Left lobe of liver (tissue), 2 donors: ENCODE data around the gene PRSS8. TPM values are rescaled to one million over a fixed set of nuclear protein-coding genes. Genes with fewer than 3 reads are reported as not detected.
A peak's percentile ranks its signal among the peaks of the same experiment; 100 is the strongest.
"Not testable (repeated sequence)": the region's sequence is repeated elsewhere in the genome, so short reads cannot be mapped to it uniquely, and the experiment has no call there.

Experiments used
- ATAC-seq: fragments of 200-7000 bp; cut with Tn5 transposase; one replicate; pipeline ENCODE4 v1.9.1; 2020; ENCODE audit warnings: mild to moderate bottlenecking, moderate library complexity
- DNase-seq: peaks from one replicate; pipeline ENCODE4 v3.0.0-alpha.2; 2020; ENCODE audit warnings: low spot score
- total RNA-seq: library from RNA; stranded (reverse); gene quantifications from one replicate; pipeline ENCODE4 v1.2.1, GENCODE V29; 2021
- donor health status: DM: no; HTN: no; CAD: no; lungs with moderate emphysema.
- donor health status: DM: no; HTN: yes; CAD: no.

PRSS8 gene
- total RNA-seq, 1 donor from 2014 or later, result 14.5 TPM

GRCh38 chr16:31108035-31108793 lies 27.3 kb downstream of the PRSS8 start, which contains the start of gene BCKDK:
TSS of gene BCKDK (plus strand) at chr16:31108386. CDS start at chr16:31109224, 838 bp downstream.
- ATAC-seq, result peak; percentile 77
- peak; percentile 79 for DNase-seq

GRCh38 chr16:31107465-31107867 lies 28.1 kb downstream of the PRSS8 start:
- no peak for ATAC-seq
- DNase-seq, result no peak

- ATAC-seq (no peak), DNase-seq (no peak)
Measured at GRCh38 chr16:31106509-31107464, 28.7 kb downstream of the PRSS8 start.

GRCh38 chr16:31105677-31106213 lies 29.8 kb downstream of the PRSS8 start:
- ATAC-seq (peak; percentile 90), DNase-seq (peak; percentile 97)

GRCh38 chr16:31100876-31101641 lies 34.5 kb downstream of the PRSS8 start:
- not testable (repeated sequence) for DNase-seq, ATAC-seq

GRCh38 chr16:31099860-31100638 lies 35.5 kb downstream of the PRSS8 start:
- DNase-seq (no peak), ATAC-seq (no peak)

GRCh38 chr16:31094424-31095120 lies 41.0 kb downstream of the PRSS8 start, which contains the start of gene VKORC1:
TSS of gene VKORC1 (minus strand) at chr16:31094797. CDS start at chr16:31094729, 68 bp downstream.
- ATAC-seq (peak; percentile 91), DNase-seq (peak; percentile 98)

- no peak for DNase-seq
- ATAC-seq, result peak; percentile 19
Measured at GRCh38 chr16:31094088-31094423, 41.5 kb downstream of the PRSS8 start.

GRCh38 chr16:31093132-31093703 lies 42.3 kb downstream of the PRSS8 start:
- peak; percentile 57 for ATAC-seq
- DNase-seq, result peak; percentile 78

- no peak for DNase-seq
Measured at GRCh38 chr16:31092330-31092729, 43.2 kb downstream of the PRSS8 start.

GRCh38 chr16:31090540-31090939 lies 45.0 kb downstream of the PRSS8 start:
- ATAC-seq (no peak), DNase-seq (no peak)

More at GRCh38 chr16:31092330-31092729, 43.2 kb downstream of the PRSS8 start:
- ATAC-seq, result no peak

GRCh38 chr16:31089199-31089598 lies 46.3 kb downstream of the PRSS8 start:
- ATAC-seq, result no peak

GRCh38 chr16:31088459-31089183 lies 46.9 kb downstream of the PRSS8 start, which contains the start of gene PRSS53:
TSS of gene PRSS53 (minus strand) at chr16:31088943. CDS start at chr16:31088809, 134 bp downstream.
- ATAC-seq (peak; percentile 5), DNase-seq (no peak)

More at GRCh38 chr16:31089199-31089598, 46.3 kb downstream of the PRSS8 start:
- DNase-seq, result no peak

- no peak for DNase-seq
- no peak for ATAC-seq
Measured at GRCh38 chr16:31087971-31088370, 47.6 kb downstream of the PRSS8 start.

- ATAC-seq (no peak), DNase-seq (no peak)
Measured at GRCh38 chr16:31087481-31087880, 48.0 kb downstream of the PRSS8 start.

GRCh38 chr16:31086629-31086906 lies 49.0 kb downstream of the PRSS8 start:
- DNase-seq (no peak), ATAC-seq (no peak)

- ATAC-seq, result no peak
- no peak for DNase-seq
Measured at GRCh38 chr16:31085873-31086628, 49.5 kb downstream of the PRSS8 start.
